GM12875 (cell line): Measurements from ENCODE around the gene GUCY2C.

Experiments
- H3K4me3 ChIP-seq: one replicate; pipeline ENCODE4 v1.5.1; 2011; ENCODE audit warnings: low read depth, low read length, control low read depth
- CTCF ChIP-seq: IDR thresholded peaks from 2 replicates; pipeline ENCODE4 v1.5.1; 2011; ENCODE audit warnings: low read depth, mild to moderate bottlenecking, control low read depth, inconsistent platforms, low read length, moderate library complexity, borderline replicate concordance; ENCODE audit not compliant: insufficient read depth

Gene GUCY2C

GRCh38 chr12:14716848-14717444 lies 20.5 kb upstream of the GUCY2C start:
- H3K4me3 ChIP-seq: no peak overlapping the region
- TF ChIP-seq CTCF: peak; percentile 59

GRCh38 chr12:14714437-14714836 lies 18.0 kb upstream of the GUCY2C start:
- no peak overlapping the region for H3K4me3 ChIP-seq
- TF ChIP-seq CTCF: no peak

- no peak overlapping the region for H3K4me3 ChIP-seq
- no peak for TF ChIP-seq CTCF
Observed at GRCh38 chr12:14710632-14711320, 14.4 kb upstream of the GUCY2C start.

GRCh38 chr12:14701809-14702568 lies 5.6 kb upstream of the GUCY2C start:
- no peak for TF ChIP-seq CTCF
- no peak overlapping the region for H3K4me3 ChIP-seq

- no peak for TF ChIP-seq CTCF
- H3K4me3 ChIP-seq: no peak overlapping the region
Observed at GRCh38 chr12:14700935-14701334, 4.5 kb upstream of the GUCY2C start.

GRCh38 chr12:14699923-14700322 lies 3.5 kb upstream of the GUCY2C start:
- no peak overlapping the region for H3K4me3 ChIP-seq
- no peak for TF ChIP-seq CTCF
